Endothelial cell of umbilical vein (primary cell): ENCODE data around the gene PGA3. TPM values are rescaled to one million over a fixed set of nuclear protein-coding genes. Genes with fewer than 3 reads are reported as not detected.

Experiments used
- BruUV-seq: library from RNA; stranded (reverse); fragments of 400-500 nt; replicated peaks from 2 replicates; lab custom pipeline; 2021; lab: Mats Ljungman, UMichigan
- CTCF ChIA-PET: fragments of 300-600, 350-600 bp; sonication (Branson Sonifier 250); formaldehyde crosslinking; loops from one replicate; lab custom pipeline; 2021; ENCODE audit warnings: antibody characterized with exemption, inconsistent platforms; lab: Charles Lee
- POLR2A ChIA-PET: fragments of 300-600, 350-600 bp; sonication (Branson Sonifier 250); formaldehyde crosslinking; loops from one replicate; lab custom pipeline; 2021; ENCODE audit warnings: antibody characterized with exemption, inconsistent platforms; lab: Charles Lee
- DNase-seq: peaks from one replicate; pipeline ENCODE4 v3.0.0-alpha.2; 2011; ENCODE audit warnings: low read depth, low spot score
- FAIRE-seq: peaks from 2 replicates; lab custom pipeline; 2011; peaks lifted over from hg19 to GRCh38; lab: Jason Lieb, UNC
- H2AFZ ChIP-seq: 2 replicates; pipeline ENCODE4 v1.6.0; 2012; ENCODE audit warnings: low read depth, low read length, control low read depth, inconsistent platforms
- H3K27ac ChIP-seq: 2 replicates; pipeline ENCODE4 v1.5.1; 2011; ENCODE audit warnings: low read depth, mild to moderate bottlenecking, control low read depth, low read length, moderate library complexity; ENCODE audit not compliant: insufficient read depth
- H3K27me3 ChIP-seq, 2 experiments: 2 replicates each; pipeline versions ENCODE4 v1.6.0 to v1.6.1; 2011; ENCODE audit warnings: low read length in 2 of 2, mixed read lengths in 1 of 2; ENCODE audit not compliant: control insufficient read depth in 2 of 2, insufficient read depth in 2 of 2
- H3K36me3 ChIP-seq, 2 experiments: 2 replicates in 1 of 2; 3 replicates in 1 of 2; pipeline ENCODE4 v1.5.1; 2011; ENCODE audit warnings: low read length in 2 of 2, mild to moderate bottlenecking in 1 of 2, moderate library complexity in 1 of 2; ENCODE audit not compliant: control insufficient read depth in 2 of 2, insufficient read depth in 2 of 2; ENCODE audit errors: extremely low read depth in 1 of 2
- H3K4me1 ChIP-seq: 3 replicates; pipeline ENCODE4 v1.5.1; 2011; ENCODE audit warnings: mild to moderate bottlenecking, low read length; ENCODE audit not compliant: control insufficient read depth, insufficient read depth; ENCODE audit errors: extremely low read depth
- H3K4me2 ChIP-seq: 2 replicates; pipeline ENCODE4 v1.6.1; 2011; ENCODE audit warnings: low read length, control low read depth, mixed read lengths; ENCODE audit not compliant: insufficient read depth
- H3K4me3 ChIP-seq, 3 experiments: fragments of 200-600 bp in 1 of 3; sonication (generic), shearing (Covaris generic) in 1 of 3; replicated peaks in 1 of 3; 2 replicates each; pipeline ENCODE4 v1.5.1; 2011 to 2016; ENCODE audit warnings: control low read depth in 3 of 3, low read length in 3 of 3, mild to moderate bottlenecking in 2 of 3, inconsistent platforms in 1 of 3, low read depth in 1 of 3, moderate library complexity in 1 of 3; ENCODE audit not compliant: insufficient read depth in 1 of 3
- H3K79me2 ChIP-seq: 2 replicates; pipeline ENCODE4 v1.6.0; 2012; ENCODE audit warnings: low read length, inconsistent platforms; ENCODE audit not compliant: control insufficient read depth, insufficient read depth
- H3K9ac ChIP-seq: replicated peaks from 2 replicates; pipeline ENCODE3; 2011; ENCODE audit warnings: low read length, control low read depth; ENCODE audit not compliant: insufficient read depth; ENCODE audit errors: extremely low read depth
- H3K9me1 ChIP-seq: replicated peaks from 3 replicates; pipeline ENCODE4 v1.6.0; 2011; ENCODE audit warnings: mild to moderate bottlenecking, low read length; ENCODE audit not compliant: control insufficient read depth, insufficient read depth; ENCODE audit errors: extremely low read depth
- H3K9me3 ChIP-seq: replicated peaks from 2 replicates; pipeline ENCODE4 v1.5.1; 2012; ENCODE audit warnings: low read length, inconsistent platforms; ENCODE audit not compliant: control insufficient read depth, insufficient read depth
- H4K20me1 ChIP-seq: replicated peaks from 2 replicates; pipeline ENCODE3; 2011; ENCODE audit warnings: mild to moderate bottlenecking, low read length; ENCODE audit not compliant: control insufficient read depth, insufficient read depth; ENCODE audit errors: extremely low read depth
- EZH2 ChIP-seq: IDR thresholded peaks from 2 replicates; pipeline ENCODE4 v1.6.1; 2012; ENCODE audit warnings: borderline replicate concordance, low read depth, mild to moderate bottlenecking, moderate library complexity, low read length, inconsistent platforms; ENCODE audit not compliant: severe bottlenecking
- FOS ChIP-seq: IDR thresholded peaks from 2 replicates; pipeline ENCODE4 v1.6.1; 2011; ENCODE audit warnings: mild to moderate bottlenecking, low read length, moderate library complexity, borderline replicate concordance; ENCODE audit not compliant: insufficient read depth
- GATA2 ChIP-seq: IDR thresholded peaks from 2 replicates; pipeline ENCODE4 v1.7.0; 2011; ENCODE audit warnings: low read depth, mild to moderate bottlenecking, moderate library complexity, mixed read lengths, low read length; ENCODE audit not compliant: insufficient read length, insufficient read depth
- JUN ChIP-seq: IDR thresholded peaks from 2 replicates; pipeline ENCODE4 v1.6.1; 2011; ENCODE audit warnings: borderline replicate concordance, low read depth; ENCODE audit not compliant: insufficient read length, insufficient read depth
- MAX ChIP-seq: IDR thresholded peaks from 2 replicates; pipeline ENCODE4 v1.6.1; 2011; ENCODE audit not compliant: insufficient read depth, insufficient read length
- MYC ChIP-seq: IDR thresholded peaks from one replicate; pipeline ENCODE4 v1.6.1; 2011; ENCODE audit warnings: mild to moderate bottlenecking, low read depth, low read length
- POLR2A ChIP-seq: IDR thresholded peaks from 2 replicates; pipeline ENCODE4 v1.6.1; 2012; ENCODE audit warnings: low read depth, mild to moderate bottlenecking, control low read depth, low read length
- POLR2AphosphoS5 ChIP-seq: IDR thresholded peaks from 2 replicates; pipeline ENCODE4 v1.6.1; 2012; ENCODE audit warnings: low read depth, mild to moderate bottlenecking, control low read depth, low read length, moderate library complexity; ENCODE audit not compliant: insufficient read depth
- dilution Hi-C: fragments of 300-500 bp; cut with MboI; formaldehyde crosslinking; loops from one replicate; pipeline ENCODE4 v1.15.0; 2019; ENCODE audit warnings: low sequenced_read_pairs; ENCODE audit not compliant: extremely low pct_ligation_motif_present
- intact Hi-C: fragments of 100-400 bp; cut with micrococcal nuclease; formaldehyde crosslinking; loops from one replicate; pipeline ENCODE4 v1.10.0; 2022
- polyA plus RNA-seq, 4 experiments: library from polyadenylated mRNA; depleted of rRNA in 3 of 4; stranded (reverse) in 3 of 4; unstranded in 1 of 4; fragments of >200 nt; gene quantifications; 2 replicates each; pipeline versions ENCODE4 v1.2.1 to v1.2.3, GENCODE V29; 2011 to 2012; ENCODE audit warnings: missing spikeins in 1 of 4
- total RNA-seq: library from RNA; stranded (reverse); gene quantifications from 2 replicates; pipeline ENCODE4 v1.2.3, GENCODE V29; 2021
- TF ChIP-seq, protein P1 (sequence below), 2 donors: IDR thresholded peaks; 1 replicate in 1 of 2; 2 replicates in 1 of 2; pipeline ENCODE4 v1.5.1; 2011; ENCODE audit warnings: low read length in 2 of 2, mild to moderate bottlenecking in 2 of 2, moderate library complexity in 2 of 2, control low read depth in 1 of 2, inconsistent platforms in 1 of 2, low read depth in 1 of 2; ENCODE audit not compliant: insufficient read depth in 1 of 2; ENCODE audit errors: extremely low read depth in 1 of 2

Gene PGA3
- total and polyA plus RNA-seq, 2 donors (not counting 3 experiments of a cell fraction or from before 2014, with no cell fraction given): not detected

GRCh38 chr11:61194981-61195695 is 8.2 kb upstream of the PGA3 start:
- intact Hi-C loops: loop anchor here (2.0 kb wide), 1 partner anchor 224 kb away; the partner anchor contains the start of gene CD6
- H4K20me1 ChIP-seq: no peaks in the 10 kb centered on the region
- no peak overlapping the region for H3K9ac ChIP-seq
- BruUV-seq: no TSS peak
- no peak for FAIRE-seq
- no peak overlapping the region for H3K4me2 ChIP-seq
- no peaks in the 10 kb centered on the region for H3K27me3 ChIP-seq
- no peaks in the 10 kb centered on the region for H3K9me3 ChIP-seq
- no peaks in the 10 kb centered on the region for H3K79me2 ChIP-seq
- ChIA-PET POLR2A (no interaction called here), CTCF (interaction anchor here (1.3 kb wide), 1 partner anchor 17 kb away, joined by 3 read pairs; no protein-coding TSS in a partner anchor)
- no peak overlapping the region for H3K27ac ChIP-seq
- H3K4me3 ChIP-seq: no peak overlapping the region
- no peaks in the 10 kb centered on the region for H3K4me1 ChIP-seq
- TF ChIP-seq POLR2A (no peak), FOS (no peak), MAX (no peak), EZH2 (no peak), POLR2AphosphoS5 (no peak), GATA2 (no peak), MYC (no peak), JUN (no peak)
- TF ChIP-seq, protein P1, sequence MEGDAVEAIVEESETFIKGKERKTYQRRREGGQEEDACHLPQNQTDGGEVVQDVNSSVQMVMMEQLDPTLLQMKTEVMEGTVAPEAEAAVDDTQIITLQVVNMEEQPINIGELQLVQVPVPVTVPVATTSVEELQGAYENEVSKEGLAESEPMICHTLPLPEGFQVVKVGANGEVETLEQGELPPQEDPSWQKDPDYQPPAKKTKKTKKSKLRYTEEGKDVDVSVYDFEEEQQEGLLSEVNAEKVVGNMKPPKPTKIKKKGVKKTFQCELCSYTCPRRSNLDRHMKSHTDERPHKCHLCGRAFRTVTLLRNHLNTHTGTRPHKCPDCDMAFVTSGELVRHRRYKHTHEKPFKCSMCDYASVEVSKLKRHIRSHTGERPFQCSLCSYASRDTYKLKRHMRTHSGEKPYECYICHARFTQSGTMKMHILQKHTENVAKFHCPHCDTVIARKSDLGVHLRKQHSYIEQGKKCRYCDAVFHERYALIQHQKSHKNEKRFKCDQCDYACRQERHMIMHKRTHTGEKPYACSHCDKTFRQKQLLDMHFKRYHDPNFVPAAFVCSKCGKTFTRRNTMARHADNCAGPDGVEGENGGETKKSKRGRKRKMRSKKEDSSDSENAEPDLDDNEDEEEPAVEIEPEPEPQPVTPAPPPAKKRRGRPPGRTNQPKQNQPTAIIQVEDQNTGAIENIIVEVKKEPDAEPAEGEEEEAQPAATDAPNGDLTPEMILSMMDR (IDR thresholded peaks at IDR 0.05; ENCODE audit: extremely low read depth in 1 of 2, insufficient read depth in 1 of 2, low read depth in 1 of 2, low read length in 2 of 2): no peak
- no peak for DNase-seq
- H2AFZ ChIP-seq: no peak overlapping the region
- dilution Hi-C loops: no loop called here
- no peaks in the 10 kb centered on the region for H3K36me3 ChIP-seq
- no peaks in the 10 kb centered on the region for H3K9me1 ChIP-seq
